M059J (cell line): ENCODE results near the gene CDX2. TPM values are rescaled to one million over a fixed set of nuclear protein-coding genes. Genes with fewer than 3 reads are reported as not detected.

Experiments
- DNase-seq: peaks from one replicate; pipeline ENCODE4 v3.0.0-alpha.2; 2012; ENCODE audit warnings: low read depth
- total RNA-seq: library from RNA; depleted of rRNA; stranded (reverse); fragments of >200 nt; shearing (Covaris generic); gene quantifications from 2 replicates; pipeline ENCODE4 v1.2.3, GENCODE V29; 2014; rRNA removed

CDX2 gene
- total RNA-seq, 1 experiment from 2014 or later: not detected

GRCh38 chr13:27918041-27918917 is 50.8 kb downstream of the CDX2 start:
- no peak for DNase-seq

DNA sequence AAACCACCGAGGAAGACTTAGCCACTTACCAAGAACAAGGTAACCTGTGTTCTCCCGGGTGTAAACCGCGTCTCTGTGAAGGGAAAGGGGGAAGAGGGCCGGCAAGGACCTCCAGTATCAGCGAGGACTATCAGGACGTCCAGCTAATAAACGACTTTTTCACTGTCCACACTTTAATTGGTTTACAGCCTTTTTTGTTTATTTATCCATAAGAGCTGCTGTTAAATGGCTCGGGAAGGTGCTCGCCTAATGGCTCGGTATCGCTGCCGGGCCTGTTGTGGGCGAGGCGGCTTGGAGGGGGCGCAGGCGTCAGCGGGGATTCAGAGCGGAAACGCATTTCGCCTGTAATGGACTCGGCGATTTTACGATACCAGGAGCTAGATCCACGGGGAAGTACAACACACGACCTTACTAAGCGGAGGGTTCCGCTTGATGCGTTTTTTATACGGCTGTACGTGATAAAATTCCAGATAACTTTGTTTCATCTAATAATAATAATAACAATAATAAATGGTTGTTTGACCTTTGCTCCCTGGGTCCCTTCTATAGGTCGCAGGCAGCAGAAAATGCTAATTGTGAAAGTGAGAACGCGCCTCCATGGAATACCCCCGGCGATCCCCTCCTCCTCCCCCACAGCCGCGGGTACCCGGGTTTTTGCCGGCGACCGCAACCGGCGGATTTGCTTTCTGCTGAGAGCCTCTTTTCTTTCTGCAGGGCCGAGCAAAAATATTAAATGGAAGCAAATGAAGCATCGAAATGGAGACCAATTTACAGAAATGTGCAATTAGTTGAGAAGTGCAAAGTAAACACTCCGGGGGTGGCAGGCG is 51.8 kb downstream of the CDX2 start:
- no peak for DNase-seq

DNA sequence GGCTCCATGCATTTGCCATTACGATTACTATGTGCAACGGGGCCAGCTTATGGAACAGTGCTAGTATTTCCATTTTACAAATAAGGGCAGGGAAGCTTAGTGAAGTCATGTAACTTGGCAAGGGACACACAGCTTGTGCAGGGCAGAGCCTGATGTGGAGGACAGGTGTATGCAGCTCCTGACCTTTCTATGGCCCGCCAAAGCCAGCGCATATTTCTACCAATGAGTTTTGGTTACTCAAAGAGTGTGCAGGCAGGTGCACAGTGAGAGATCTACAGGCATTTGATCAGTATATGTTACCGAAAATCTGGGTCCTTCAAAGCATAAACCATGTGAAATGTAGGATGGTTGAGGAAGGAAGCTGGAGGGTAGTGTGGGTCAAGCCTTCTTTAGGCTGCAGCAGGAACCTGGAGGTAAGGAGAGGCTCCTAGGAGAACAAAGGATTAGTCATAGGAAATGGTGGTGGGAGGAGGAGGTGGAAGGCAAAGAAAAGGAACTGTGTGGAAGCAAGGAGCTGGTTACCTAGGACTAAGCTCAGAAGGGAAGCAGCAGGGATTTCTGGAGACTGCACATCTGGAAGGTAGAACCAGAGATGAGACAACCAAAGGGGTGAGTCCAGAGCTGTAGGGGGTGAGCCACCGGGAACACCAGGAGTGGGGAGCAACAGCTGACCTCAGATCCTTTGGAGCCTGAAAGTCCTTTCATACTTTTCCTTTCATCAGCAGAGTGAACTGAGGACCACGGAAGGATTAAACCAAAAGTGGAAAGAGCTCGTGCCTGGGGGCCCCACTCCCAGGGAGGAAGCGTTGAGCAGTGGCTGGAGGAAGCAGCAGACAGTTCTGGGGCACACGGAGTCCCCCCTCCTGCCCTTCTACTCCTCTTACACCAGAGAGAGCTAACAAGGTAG is 53.6 kb downstream of the CDX2 start:
- DNase-seq: peak; percentile 24

- no peak for DNase-seq
These were observed 56.0 kb downstream of the CDX2 start for GRCh38 chr13:27913160-27913559.

DNA sequence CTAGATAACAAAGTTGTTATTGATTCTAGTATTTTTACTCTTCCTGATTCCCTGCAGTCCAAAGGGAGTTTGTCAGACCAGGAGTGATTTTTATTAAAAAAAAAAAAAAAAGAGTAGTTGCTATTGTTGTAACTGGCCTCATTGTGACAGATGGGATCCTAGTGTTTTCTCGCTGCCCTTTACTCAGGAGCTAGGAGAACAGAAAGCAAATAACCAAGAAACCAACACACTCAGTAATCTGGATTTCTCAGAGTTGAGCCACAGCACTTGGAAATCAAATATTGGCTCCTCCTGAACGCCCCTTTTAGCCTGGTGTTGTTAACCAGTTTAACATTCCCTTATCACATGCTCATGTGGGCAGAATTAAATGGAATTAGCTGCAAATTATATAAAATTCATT is 57.6 kb downstream of the CDX2 start:
- no peak for DNase-seq

Other genes with a start within 250 kb of the CDX2 start
- not detected in 2 replicates for gene GSX1, start 176.8 kb downstream of the CDX2 start, total RNA-seq
- not detected in 2 replicates for gene PDX1, start 49.3 kb downstream of the CDX2 start, total RNA-seq
- not detected in 2 replicates for gene URAD, start 19.4 kb upstream of the CDX2 start, total RNA-seq
- gene FLT3, start 131.3 kb upstream of the CDX2 start, total RNA-seq: 0.12 TPM in 1 of 2 replicates, not detected in the other
- 7.9 and 12.9 TPM in 2 replicates for gene PAN3, start 169.2 kb upstream of the CDX2 start, total RNA-seq